ENCODE results near the gene SNCAIP.
A peak's percentile ranks its signal among the peaks of the same experiment; 100 is the strongest.

The SNCAIP gene

DNA sequence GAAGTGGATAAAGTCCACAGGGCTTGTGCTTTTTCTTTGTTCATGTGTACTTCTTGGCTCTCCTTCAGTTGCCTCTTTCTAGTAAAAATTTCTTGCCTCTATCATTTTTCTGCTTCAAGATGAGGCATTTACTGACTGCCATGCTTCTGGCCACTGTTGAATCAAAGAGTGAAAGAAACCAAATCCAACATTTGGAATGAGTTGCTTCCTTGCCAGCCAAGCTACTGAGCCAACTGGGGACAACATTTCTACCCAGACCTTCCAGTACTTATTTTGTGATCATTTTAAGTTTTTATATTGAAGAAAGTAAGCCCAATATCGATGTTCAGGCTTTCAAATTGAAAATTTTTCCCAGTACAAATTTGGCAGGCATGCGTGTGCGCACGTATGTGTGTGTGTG lies 73.2 kb downstream of the SNCAIP start:
- H3K4me3 ChIP-seq (ENCODE audit: low read depth, low read length) = no peak overlapping the region
- no peak for TF ChIP-seq CTCF (IDR thresholded peaks at IDR 0.05; ENCODE audit: low read depth, low read length, missing control alignments)
- in situ Hi-C loops (cut with HindIII; ENCODE audit: low sequenced_read_pairs) = no loop called here
- no peak for DNase-seq (ENCODE audit: low read depth)

DNA sequence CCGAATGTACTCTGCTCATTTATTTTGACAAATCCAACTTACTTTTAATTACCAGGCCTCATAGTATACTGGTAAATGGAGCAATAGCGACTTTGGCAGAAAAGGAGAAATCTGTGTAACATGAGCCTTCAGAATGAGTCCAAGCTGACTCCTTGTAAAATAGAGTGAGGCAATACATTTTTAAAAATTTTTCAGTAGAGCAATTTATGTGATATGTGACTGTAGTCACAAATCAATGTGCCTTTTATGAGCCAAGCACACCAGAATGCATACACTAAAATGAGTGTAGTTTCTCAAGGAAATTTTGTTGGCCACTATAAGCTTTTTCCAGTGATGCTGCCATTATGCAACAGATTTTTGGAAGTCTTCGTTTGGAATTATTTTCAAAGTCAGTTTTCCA lies 73.8 kb downstream of the SNCAIP start:
- no peak overlapping the region for H3K4me3 ChIP-seq (ENCODE audit: low read depth, low read length)
- in situ Hi-C loops (cut with HindIII; ENCODE audit: low sequenced_read_pairs) = no loop called here
- no peak for DNase-seq (ENCODE audit: low read depth)
- TF ChIP-seq CTCF (IDR thresholded peaks at IDR 0.05; ENCODE audit: low read depth, low read length, missing control alignments) = no peak

GRCh38 chr5:122390154-122390553 lies 78.1 kb downstream of the SNCAIP start:
- in situ Hi-C loops (cut with HindIII; ENCODE audit: low sequenced_read_pairs) = no loop called here
- TF ChIP-seq CTCF (IDR thresholded peaks at IDR 0.05; ENCODE audit: low read depth, low read length, missing control alignments) = no peak
- H3K4me3 ChIP-seq (ENCODE audit: low read depth, low read length) = no peak overlapping the region
- DNase-seq (ENCODE audit: low read depth) = no peak

DNA sequence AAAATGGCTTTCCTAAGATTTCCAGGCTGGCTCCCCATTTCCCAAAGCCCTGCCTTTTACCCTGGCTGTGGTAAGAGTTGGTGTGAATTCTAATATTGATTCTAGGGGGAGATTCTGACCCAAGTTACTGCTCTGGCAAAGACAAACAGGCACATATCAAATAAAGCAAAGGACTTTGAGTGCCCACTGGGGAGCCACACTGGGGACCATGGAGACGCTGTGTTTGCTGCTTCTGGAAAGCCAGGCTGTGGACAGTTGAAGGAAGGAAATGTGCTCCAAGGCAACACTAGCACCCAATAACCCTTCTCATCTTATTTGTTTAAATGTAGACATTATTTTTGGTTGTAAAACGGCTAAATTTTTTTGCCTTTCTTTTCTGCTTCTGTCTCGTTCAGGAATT lies 78.7 kb downstream of the SNCAIP start:
- DNase-seq (ENCODE audit: low read depth) = no peak
- in situ Hi-C loops (cut with HindIII; ENCODE audit: low sequenced_read_pairs) = no loop called here
- H3K4me3 ChIP-seq (ENCODE audit: low read depth, low read length) = no peak overlapping the region
- TF ChIP-seq CTCF (IDR thresholded peaks at IDR 0.05; ENCODE audit: low read depth, low read length, missing control alignments) = no peak

GRCh38 chr5:122391621-122392020 lies 79.6 kb downstream of the SNCAIP start:
- peak; percentile 20 for DNase-seq (ENCODE audit: low read depth)
- in situ Hi-C loops (cut with HindIII; ENCODE audit: low sequenced_read_pairs) = no loop called here
- no peak overlapping the region for H3K4me3 ChIP-seq (ENCODE audit: low read depth, low read length)
- no peak for TF ChIP-seq CTCF (IDR thresholded peaks at IDR 0.05; ENCODE audit: low read depth, low read length, missing control alignments)

- no peak for DNase-seq (ENCODE audit: low read depth)
- no peak overlapping the region for H3K4me3 ChIP-seq (ENCODE audit: low read depth, low read length)
- in situ Hi-C loops (cut with HindIII; ENCODE audit: low sequenced_read_pairs) = no loop called here
- no peak for TF ChIP-seq CTCF (IDR thresholded peaks at IDR 0.05; ENCODE audit: low read depth, low read length, missing control alignments)
Observed at GRCh38 chr5:122392224-122392623, 80.2 kb downstream of the SNCAIP start.

- TF ChIP-seq CTCF (IDR thresholded peaks at IDR 0.05; ENCODE audit: low read depth, low read length, missing control alignments) = no peak
- no peak for DNase-seq (ENCODE audit: low read depth)
- in situ Hi-C loops (cut with HindIII; ENCODE audit: low sequenced_read_pairs) = no loop called here
- H3K4me3 ChIP-seq (ENCODE audit: low read depth, low read length) = no peak overlapping the region
Observed at GRCh38 chr5:122392824-122393223, 80.8 kb downstream of the SNCAIP start.
